SU-DHL-6 (cell line): ENCODE measurements around the gene DTNA.

ENCODE experiments used
- CTCF ChIP-seq: fragments of 200-600 bp; sonication (generic); IDR thresholded peaks from one replicate; pipeline ENCODE4 v1.5.1; 2017; ENCODE audit warnings: antibody characterized with exemption, mild to moderate bottlenecking, low read length, moderate library complexity; ENCODE audit not compliant: insufficient read depth, poor library complexity, severe bottlenecking
- EZH2phosphoT487 ChIP-seq: fragments of 200-600 bp; sonication (generic), shearing (Covaris generic); conservative IDR thresholded peaks from 2 replicates; pipeline ENCODE4 v1.6.1; 2018; ENCODE audit warnings: mild to moderate bottlenecking, antibody characterized with exemption, low read length, moderate library complexity, mixed read lengths

- no peak for TF ChIP-seq CTCF
- no peak for TF ChIP-seq EZH2phosphoT487
Observed at GRCh38 chr18:34754300-34754699, 44.2 kb downstream of the DTNA start.
